HG03442 (cell line): ENCODE measurements around the gene TXLNB.

Source experiments
- ATAC-seq: cut with Tn5 transposase; IDR thresholded peaks from one replicate; pipeline ENCODE4 v1.9.1; 2021; ENCODE audit warnings: mild to moderate bottlenecking, moderate library complexity; ENCODE audit not compliant: unreplicated experiment

The TXLNB gene

DNA sequence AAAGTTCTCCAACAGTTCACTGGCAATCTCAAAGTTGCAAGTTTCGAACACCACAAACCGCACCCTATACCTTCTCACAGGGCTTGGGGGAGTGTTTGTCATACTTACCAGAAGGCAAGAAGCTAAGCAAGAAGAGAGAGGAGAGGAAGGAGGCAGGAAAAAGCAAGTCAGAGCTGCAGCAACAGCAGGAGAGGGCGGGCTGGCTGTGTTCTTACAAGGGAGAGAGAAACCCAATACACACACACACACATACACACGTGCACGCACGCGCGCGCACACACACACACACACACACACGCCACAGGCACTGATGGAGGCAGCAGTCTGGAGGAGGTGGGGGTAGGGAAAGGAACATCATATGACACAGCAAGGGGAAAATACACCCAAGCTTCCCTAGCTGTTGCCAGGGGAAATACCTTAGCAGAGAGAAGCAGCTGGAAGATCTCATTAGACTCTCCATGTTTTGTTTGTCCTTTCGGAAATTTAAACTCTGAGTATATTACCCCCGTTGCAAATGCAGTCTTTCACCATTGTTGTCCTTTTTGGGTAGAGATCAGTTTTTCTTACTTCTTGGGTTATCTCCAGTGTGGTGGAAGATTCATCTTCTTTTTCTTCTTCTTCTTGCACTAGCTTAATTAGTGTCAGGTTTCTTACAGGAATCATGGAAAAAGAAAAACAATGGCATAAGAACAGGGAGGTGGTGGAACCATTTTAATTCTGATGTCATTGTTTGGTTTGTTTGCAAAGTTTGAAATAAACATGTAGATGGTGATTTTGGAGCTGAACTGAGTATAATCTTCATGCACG is at the start of gene TXLNB:
Gene TXLNB, minus strand, starts transcription at position 186 of the 807 bp plus-strand sequence. CDS start 3,099 bp downstream, outside the sequence.
- peak; percentile 68 for ATAC-seq

- no peak for ATAC-seq
These were observed 49.3 kb upstream of the TXLNB start for GRCh38 chr6:139341060-139341459.

DNA sequence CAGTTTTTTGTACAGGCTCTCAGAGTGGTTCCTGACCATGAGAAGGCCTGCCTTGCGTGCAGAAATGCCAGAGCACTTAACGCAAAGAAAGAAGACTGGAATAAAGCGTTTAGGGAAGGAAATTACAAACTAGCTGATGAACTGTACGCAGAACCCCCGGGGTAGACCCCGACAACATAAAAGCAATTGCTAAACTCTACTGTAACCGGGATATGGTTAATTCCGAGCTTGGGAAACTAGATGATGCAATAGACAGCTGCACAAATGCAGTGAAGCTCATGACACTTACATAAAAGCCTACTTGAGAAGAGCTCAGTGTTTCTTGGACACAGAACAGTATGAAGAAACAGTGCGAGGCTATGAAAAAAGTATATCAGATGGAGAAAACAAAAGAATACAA is 47.0 kb upstream of the TXLNB start:
- no peak for ATAC-seq

GRCh38 chr6:139337830-139338229 is 46.0 kb upstream of the TXLNB start:
- no peak for ATAC-seq

DNA sequence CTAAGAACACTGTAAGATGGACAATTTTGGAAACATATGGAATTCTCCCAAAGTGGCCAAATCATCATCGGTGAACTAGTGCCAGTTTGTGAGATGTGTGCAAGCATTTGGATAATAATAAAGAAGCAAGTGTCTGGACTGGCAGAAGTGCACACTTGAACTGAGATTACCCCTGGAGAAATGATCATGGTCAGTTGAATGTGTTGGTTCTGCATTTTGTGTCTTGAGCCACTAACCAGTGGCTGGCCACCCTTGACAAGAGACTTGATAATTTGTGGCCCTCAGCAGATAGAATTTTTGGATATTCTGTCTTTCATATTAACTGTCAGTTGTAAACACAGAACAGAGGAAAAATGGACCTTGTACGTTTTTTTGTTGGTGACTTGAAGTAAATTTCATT is 45.2 kb upstream of the TXLNB start:
- ATAC-seq, result no peak

- peak; percentile 74 for ATAC-seq
These were observed 44.7 kb upstream of the TXLNB start for GRCh38 chr6:139336488-139336887.

DNA sequence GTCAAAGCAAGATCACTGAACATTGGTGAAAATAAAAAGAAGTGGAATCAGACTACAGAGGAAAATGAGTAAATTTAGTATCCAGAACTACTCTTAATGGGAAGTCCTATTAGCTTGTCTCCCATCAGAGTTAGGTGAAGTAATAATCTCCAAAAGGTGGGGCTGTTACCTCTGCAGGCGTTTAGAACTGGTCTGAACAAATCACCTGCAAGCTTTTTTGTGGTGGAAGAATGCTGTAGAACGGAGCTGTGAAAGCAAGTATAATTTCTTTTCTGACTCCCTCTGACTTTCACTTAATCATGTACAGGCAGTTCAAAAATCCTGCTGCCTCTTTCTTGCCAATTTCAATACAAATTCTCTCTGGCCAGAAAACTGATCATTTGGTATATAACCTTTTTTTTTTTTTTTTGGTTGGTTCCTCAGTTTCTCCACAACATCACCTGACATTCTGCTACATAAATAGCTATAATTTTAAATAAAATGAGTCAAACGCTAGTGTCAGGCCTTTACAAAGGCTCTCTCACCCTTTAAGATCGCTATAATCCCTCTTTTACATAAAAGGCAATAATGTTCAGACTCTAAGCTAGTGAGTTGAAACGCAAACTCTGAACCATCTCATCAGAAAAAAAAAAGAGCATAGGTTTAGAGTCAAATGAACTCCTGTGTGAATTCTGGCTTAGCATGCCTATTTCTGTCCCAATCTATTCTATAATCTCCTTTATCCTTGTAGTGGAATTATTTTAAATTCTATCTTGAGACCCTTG is 43.8 kb upstream of the TXLNB start:
- no peak for ATAC-seq

- ATAC-seq, result no peak
These were observed 43.1 kb upstream of the TXLNB start for GRCh38 chr6:139334806-139335446.

- no peak for ATAC-seq
These were observed 39.2 kb upstream of the TXLNB start for GRCh38 chr6:139330826-139331500.

DNA sequence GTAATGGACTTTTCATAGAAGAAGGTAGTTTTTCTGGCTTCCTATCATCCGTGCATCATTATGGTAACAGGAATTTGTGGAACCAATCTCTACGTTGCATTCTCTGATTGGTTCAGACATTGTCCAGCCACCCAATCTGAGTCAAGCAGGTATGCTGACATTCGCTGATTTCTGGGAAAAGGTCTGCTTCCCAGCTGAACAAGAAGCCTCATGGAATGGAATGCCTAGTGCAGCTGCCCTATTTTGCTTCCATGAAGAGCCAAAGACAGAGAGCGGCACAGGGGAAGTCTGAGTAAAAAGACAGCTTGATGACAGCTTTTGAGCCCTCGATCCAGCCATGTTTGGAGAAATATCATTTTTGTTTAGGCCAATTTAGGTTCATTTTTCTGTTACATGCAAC is 38.5 kb upstream of the TXLNB start:
- ATAC-seq, result no peak

DNA sequence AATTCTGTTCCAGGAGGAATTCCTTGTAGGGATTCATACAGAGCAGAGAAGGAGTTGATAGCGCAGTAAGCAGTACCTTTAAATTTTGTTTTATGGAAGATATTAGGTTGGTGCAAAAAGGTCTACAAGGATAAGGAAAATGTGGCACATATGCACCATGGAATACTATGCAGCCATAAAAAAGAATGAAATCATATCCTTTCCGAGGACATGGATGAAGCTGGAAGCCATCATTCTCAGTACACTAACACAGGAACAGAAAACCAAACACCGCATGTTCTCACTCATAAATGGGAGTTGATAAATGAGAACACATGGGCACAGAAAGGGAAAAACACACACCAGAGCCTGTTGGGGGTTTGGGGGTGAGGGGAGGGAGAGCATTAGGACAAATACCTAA is 37.4 kb upstream of the TXLNB start:
- ATAC-seq, result no peak

- ATAC-seq, result peak; percentile 50
These were observed 35.2 kb upstream of the TXLNB start for GRCh38 chr6:139327038-139327437.

GRCh38 chr6:139325686-139326085 is 33.9 kb upstream of the TXLNB start:
- ATAC-seq, result no peak

DNA sequence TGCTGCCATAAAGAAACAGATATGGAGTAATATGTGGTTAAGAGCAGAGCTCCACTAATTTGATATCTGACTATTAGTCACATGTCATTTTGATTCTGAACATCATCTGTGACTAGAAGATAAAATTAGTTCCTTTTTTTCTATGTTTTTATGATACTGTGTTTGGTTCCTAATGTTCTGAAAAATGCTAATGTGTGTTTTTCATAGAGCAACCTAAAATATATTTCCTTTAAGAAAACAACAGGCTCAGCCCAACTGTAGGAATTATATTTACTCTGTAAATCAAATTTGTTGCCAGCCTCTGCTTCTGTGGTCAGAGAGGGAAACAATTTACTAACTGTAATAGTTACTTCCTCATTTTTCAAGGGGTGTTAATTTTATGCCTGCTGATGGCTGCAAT is 33.3 kb upstream of the TXLNB start:
- peak; percentile 59 for ATAC-seq

DNA sequence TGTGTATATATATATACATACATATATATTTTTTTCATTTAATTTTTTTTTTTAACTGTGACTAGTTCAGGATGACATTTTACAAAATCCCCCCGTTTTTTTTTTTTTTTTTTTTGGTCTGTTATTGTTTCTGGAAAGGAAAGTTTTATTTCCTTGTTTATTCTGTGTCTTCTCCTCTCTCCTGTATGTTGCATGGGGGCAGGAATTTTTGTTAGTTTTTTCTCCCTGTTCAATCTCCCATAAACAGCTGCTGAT is 32.4 kb upstream of the TXLNB start:
- no peak for ATAC-seq

GRCh38 chr6:139323511-139324300 is 31.9 kb upstream of the TXLNB start:
- ATAC-seq, result peak; percentile 31

GRCh38 chr6:139320081-139320480 is 28.3 kb upstream of the TXLNB start:
- ATAC-seq, result no peak

GRCh38 chr6:139316622-139317317 is 25.0 kb upstream of the TXLNB start:
- no peak for ATAC-seq

DNA sequence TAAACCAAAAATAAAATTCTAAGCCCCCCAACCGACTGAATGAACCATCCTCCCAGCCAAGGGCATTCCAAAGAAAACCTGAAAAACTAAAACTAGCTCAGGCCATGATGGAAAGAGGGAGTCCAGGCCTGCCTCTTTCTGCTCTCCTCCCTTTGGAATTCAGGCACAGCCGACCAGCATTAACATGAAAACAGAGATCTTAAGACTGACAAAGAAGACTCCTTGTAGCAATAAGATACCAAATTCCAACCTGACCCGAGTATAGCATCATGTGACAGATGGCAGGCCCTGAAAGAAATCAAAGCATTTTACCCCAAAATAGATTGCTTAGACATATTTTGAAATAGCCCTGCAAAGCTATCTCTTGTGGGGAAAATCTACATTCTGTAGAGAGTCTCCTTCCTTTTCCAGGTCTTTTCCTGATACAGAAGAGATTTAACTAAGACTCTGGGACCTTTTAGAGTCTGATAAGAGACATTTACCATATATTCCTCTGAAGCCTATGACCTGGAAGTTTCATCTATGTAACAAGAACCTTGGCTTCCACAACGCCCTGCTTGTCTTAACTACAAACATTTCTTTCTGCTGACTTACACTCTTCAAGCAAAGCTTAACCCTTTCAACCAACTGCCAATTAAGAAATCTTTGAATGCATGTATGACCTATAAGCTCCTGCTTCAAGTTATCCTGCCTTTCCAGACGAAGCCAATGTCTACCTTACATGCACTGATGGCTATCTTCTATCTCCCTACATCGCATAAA is 22.2 kb upstream of the TXLNB start:
- no peak for ATAC-seq
